Fibroblast of lung (primary cell): Measurements from ENCODE around the gene TRPV4.

ENCODE experiments used
- CTCF ChIP-seq, 2 donors: IDR thresholded peaks in 1 of 2; conservative IDR thresholded peaks in 1 of 2; 1 replicate in 1 of 2; 2 replicates in 1 of 2; pipeline ENCODE4 v1.5.1; 2011 to 2012; ENCODE audit warnings: low read length in 2 of 2, control low read depth in 1 of 2, inconsistent platforms in 1 of 2, low read depth in 1 of 2, mild to moderate bottlenecking in 1 of 2
- EZH2 ChIP-seq: IDR thresholded peaks from 2 replicates; pipeline ENCODE4 v1.5.1; 2012; ENCODE audit warnings: low read length, control low read depth, mild to moderate bottlenecking; ENCODE audit errors: missing control alignments

- TF ChIP-seq CTCF (conservative IDR thresholded peaks at IDR 0.05 in 1 of 2, IDR thresholded peaks at IDR 0.05 in 1 of 2; ENCODE audit: low read depth in 1 of 2, low read length in 2 of 2) = no peak
- no peak for TF ChIP-seq EZH2
These were observed 37.5 kb upstream of the TRPV4 start for GRCh38 chr12:109870648-109871047.
